ENCODE results near the gene DCLK2.

DCLK2 gene

GRCh38 chr4:150070464-150071170 is 7.6 kb upstream of the DCLK2 start:
- no peak for DNase-seq

GRCh38 chr4:150072471-150072870 is 5.8 kb upstream of the DCLK2 start:
- no peak for DNase-seq

- DNase-seq = no peak
Measured at GRCh38 chr4:150072906-150073714, 5.1 kb upstream of the DCLK2 start.

GRCh38 chr4:150074064-150074463 is 4.2 kb upstream of the DCLK2 start:
- DNase-seq = no peak

- DNase-seq = peak; percentile 64
Measured at GRCh38 chr4:150078579-150079080, 385 bp downstream of the DCLK2 start.

GRCh38 chr4:150079081-150079581 is 886 bp downstream of the DCLK2 start:
- DNase-seq = peak; percentile 66

- no peak for DNase-seq
Measured at GRCh38 chr4:150080337-150080736, 2.1 kb downstream of the DCLK2 start.

- DNase-seq = no peak
Measured at GRCh38 chr4:150080875-150081274, 2.6 kb downstream of the DCLK2 start.

GRCh38 chr4:150082241-150082640 is 4.0 kb downstream of the DCLK2 start:
- no peak for DNase-seq

GRCh38 chr4:150087006-150087405 is 8.8 kb downstream of the DCLK2 start:
- DNase-seq = no peak

GRCh38 chr4:150089732-150090131 is 11.5 kb downstream of the DCLK2 start:
- no peak for DNase-seq

GRCh38 chr4:150090836-150091235 is 12.6 kb downstream of the DCLK2 start:
- DNase-seq = no peak

- DNase-seq = no peak
Measured at GRCh38 chr4:150094676-150095075, 16.4 kb downstream of the DCLK2 start.

- no peak for DNase-seq
Measured at GRCh38 chr4:150096625-150097024, 18.4 kb downstream of the DCLK2 start.

- DNase-seq = no peak
Measured at GRCh38 chr4:150098214-150098613, 20.0 kb downstream of the DCLK2 start.

- DNase-seq = no peak
Measured at GRCh38 chr4:150104404-150105027, 26.3 kb downstream of the DCLK2 start.

GRCh38 chr4:150106886-150107285 is 28.6 kb downstream of the DCLK2 start:
- no peak for DNase-seq

- no peak for DNase-seq
Measured at GRCh38 chr4:150108691-150109090, 30.4 kb downstream of the DCLK2 start.

- no peak for DNase-seq
Measured at GRCh38 chr4:150114641-150115040, 36.4 kb downstream of the DCLK2 start.

- DNase-seq = no peak
Measured at GRCh38 chr4:150115851-150116250, 37.6 kb downstream of the DCLK2 start.

- no peak for DNase-seq
Measured at GRCh38 chr4:150116506-150116905, 38.3 kb downstream of the DCLK2 start.

GRCh38 chr4:150117094-150117493 is 38.8 kb downstream of the DCLK2 start:
- no peak for DNase-seq

- no peak for DNase-seq
Measured at GRCh38 chr4:150117629-150118028, 39.4 kb downstream of the DCLK2 start.

GRCh38 chr4:150119492-150119891 is 41.2 kb downstream of the DCLK2 start:
- no peak for DNase-seq
